ENCODE measurements around the gene ARHGEF2.

Gene ARHGEF2

DNA sequence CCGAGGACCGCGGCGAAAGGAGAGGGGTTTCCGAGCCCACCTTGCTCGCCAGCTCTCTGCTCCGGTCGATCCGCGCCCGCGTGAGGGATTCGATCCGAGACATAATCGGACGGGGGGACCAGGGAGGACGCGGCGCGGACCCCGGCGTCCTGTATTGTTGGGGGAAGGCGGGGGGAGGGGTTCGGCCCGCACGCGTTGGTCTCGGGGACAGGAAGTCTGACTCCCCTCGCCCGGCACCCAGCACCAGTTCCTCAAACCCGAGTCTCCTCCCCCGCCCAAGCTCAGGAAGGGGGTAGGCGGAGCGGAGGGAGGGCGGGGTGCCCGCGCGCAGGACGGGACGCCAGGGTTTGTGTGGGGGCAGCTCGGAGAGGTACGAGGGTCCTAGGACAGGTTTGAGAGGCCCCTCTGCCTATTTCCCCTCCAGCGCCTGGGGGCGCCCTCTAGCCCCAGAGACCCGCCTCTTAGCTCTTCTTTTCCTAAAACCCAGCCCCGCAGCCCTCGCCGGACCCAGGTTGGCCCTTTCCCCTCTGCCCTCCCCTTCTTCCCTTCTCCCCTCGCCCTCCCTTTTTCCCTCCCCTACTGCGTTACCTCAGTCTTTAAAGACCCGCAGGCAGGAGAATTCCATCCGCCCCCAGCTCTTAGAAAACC lies at the start of gene ARHGEF2:
ARHGEF2 (minus strand) TSS at position 223 of the 648 bp plus-strand sequence; CDS start at position 103, 120 bp downstream.
- TF ChIP-seq, protein P1, sequence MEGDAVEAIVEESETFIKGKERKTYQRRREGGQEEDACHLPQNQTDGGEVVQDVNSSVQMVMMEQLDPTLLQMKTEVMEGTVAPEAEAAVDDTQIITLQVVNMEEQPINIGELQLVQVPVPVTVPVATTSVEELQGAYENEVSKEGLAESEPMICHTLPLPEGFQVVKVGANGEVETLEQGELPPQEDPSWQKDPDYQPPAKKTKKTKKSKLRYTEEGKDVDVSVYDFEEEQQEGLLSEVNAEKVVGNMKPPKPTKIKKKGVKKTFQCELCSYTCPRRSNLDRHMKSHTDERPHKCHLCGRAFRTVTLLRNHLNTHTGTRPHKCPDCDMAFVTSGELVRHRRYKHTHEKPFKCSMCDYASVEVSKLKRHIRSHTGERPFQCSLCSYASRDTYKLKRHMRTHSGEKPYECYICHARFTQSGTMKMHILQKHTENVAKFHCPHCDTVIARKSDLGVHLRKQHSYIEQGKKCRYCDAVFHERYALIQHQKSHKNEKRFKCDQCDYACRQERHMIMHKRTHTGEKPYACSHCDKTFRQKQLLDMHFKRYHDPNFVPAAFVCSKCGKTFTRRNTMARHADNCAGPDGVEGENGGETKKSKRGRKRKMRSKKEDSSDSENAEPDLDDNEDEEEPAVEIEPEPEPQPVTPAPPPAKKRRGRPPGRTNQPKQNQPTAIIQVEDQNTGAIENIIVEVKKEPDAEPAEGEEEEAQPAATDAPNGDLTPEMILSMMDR (IDR thresholded peaks at IDR 0.05; ENCODE audit: low read depth, low read length, missing control alignments), result peak; percentile 41
- no peak for DNase-seq (ENCODE audit: low read depth)
- in situ Hi-C loops (cut with HindIII; ENCODE audit: low sequenced_read_pairs), result no loop called here
- H3K4me3 ChIP-seq (ENCODE audit: low read depth, low read length), result peak within 1 kb of the TSS; percentile 89

DNA sequence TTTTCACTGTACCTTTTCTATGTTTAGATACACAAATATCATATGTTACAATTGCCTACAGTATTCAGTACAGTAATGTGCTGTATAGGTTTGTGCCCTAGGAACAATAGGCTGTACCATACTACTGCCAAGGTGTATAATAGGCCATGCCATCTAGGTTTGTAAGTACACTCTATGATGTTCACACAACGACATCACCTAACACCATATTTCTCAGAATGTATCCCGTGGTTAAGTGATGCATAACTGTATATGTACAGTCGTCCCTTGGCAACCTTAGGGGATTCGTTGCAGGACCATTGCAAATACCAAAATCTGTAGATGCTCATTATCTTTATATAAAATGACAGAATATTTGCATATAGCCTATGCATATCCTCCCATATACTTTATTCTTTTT lies 48.2 kb upstream of the ARHGEF2 start:
- in situ Hi-C loops (cut with HindIII; ENCODE audit: low sequenced_read_pairs), result no loop called here
- TF ChIP-seq, protein P1 (IDR thresholded peaks at IDR 0.05; ENCODE audit: low read depth, low read length, missing control alignments), result no peak
- no peak overlapping the region for H3K4me3 ChIP-seq (ENCODE audit: low read depth, low read length)
- DNase-seq (ENCODE audit: low read depth), result no peak

GRCh38 chr1:156025876-156026275 lies 47.5 kb upstream of the ARHGEF2 start:
- no peak for DNase-seq (ENCODE audit: low read depth)
- TF ChIP-seq, protein P1 (IDR thresholded peaks at IDR 0.05; ENCODE audit: low read depth, low read length, missing control alignments), result peak; percentile 81
- in situ Hi-C loops (cut with HindIII; ENCODE audit: low sequenced_read_pairs), result no loop called here
- H3K4me3 ChIP-seq (ENCODE audit: low read depth, low read length), result no peak overlapping the region

GRCh38 chr1:156024801-156025200 lies 46.5 kb upstream of the ARHGEF2 start:
- TF ChIP-seq, protein P1 (IDR thresholded peaks at IDR 0.05; ENCODE audit: low read depth, low read length, missing control alignments), result no peak
- H3K4me3 ChIP-seq (ENCODE audit: low read depth, low read length), result no peak overlapping the region
- DNase-seq (ENCODE audit: low read depth), result no peak
- in situ Hi-C loops (cut with HindIII; ENCODE audit: low sequenced_read_pairs), result no loop called here

DNA sequence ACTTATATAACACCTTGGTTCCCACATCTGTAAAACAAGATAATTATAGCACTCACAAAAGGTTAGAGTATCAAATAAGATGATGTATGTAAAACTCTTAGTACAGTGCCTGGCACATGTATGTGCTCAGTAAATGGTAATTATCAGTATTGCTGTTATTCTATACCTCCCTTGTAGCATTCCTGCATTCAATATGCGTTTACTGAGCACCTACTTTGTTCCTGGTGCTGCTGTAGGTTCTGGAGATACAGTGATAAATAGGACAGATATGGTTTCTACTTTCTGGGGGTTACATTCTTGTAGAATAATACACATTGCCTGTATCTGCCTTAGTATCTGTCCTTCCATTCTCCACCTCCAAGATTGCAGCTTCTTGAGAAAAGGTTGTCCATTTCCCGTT lies 43.6 kb upstream of the ARHGEF2 start:
- no peak overlapping the region for H3K4me3 ChIP-seq (ENCODE audit: low read depth, low read length)
- TF ChIP-seq, protein P1 (IDR thresholded peaks at IDR 0.05; ENCODE audit: low read depth, low read length, missing control alignments), result no peak
- in situ Hi-C loops (cut with HindIII; ENCODE audit: low sequenced_read_pairs), result no loop called here
- no peak for DNase-seq (ENCODE audit: low read depth)

DNA sequence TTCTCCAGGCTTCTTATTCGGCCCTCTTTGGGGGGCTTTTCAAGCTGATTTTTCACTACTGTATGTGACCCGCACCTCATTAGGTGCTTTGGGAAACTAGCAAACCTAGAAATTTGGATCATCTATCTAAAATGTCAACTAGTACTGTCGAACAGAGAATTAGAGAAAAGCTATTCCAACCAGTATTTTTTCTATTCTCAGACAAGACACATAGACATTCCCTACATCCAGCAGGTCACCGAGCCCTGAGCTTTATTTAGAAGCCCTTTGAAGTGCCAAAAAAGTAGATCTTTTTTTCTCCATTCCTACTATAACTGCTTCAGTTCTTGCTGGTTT lies 42.7 kb upstream of the ARHGEF2 start:
- peak overlapping the region; percentile 79 for H3K4me3 ChIP-seq (ENCODE audit: low read depth, low read length)
- TF ChIP-seq, protein P1 (IDR thresholded peaks at IDR 0.05; ENCODE audit: low read depth, low read length, missing control alignments), result no peak
- no peak for DNase-seq (ENCODE audit: low read depth)
- in situ Hi-C loops (cut with HindIII; ENCODE audit: low sequenced_read_pairs), result no loop called here

Data from astrocyte of the cerebellum (primary cell).